ENCODE results near the gene PIK3R2. TPM values are rescaled to one million over a fixed set of nuclear protein-coding genes. Genes with fewer than 3 reads are reported as not detected.
A peak's percentile ranks its signal among the peaks of the same experiment; 100 is the strongest.

Gene PIK3R2
- total and polyA plus RNA-seq, 2 of the 8 experiments (the other 6 are each of a cell fraction or from before 2014, with no cell fraction given), result 21.7 to 57.1 TPM

DNA sequence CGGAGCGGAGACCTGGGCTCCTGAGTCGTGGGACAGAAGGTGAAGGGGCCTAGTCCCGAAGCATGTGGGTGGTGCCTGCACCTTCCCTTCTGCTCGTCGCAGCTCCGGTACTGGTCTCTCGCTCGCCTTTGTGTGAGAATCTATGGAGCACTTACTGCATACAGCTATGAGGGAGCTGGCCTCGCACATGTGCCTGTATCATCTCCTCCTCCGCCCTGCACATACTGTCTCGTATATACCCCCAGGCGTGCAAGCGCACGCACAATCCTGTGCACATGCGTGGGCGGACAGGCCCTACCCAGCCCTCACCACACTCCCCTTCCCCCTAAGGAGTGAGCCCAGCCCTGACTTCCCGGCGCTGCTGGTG lies 8.7 kb downstream of the PIK3R2 start:
- H3K23ac ChIP-seq (ENCODE audit: insufficient read length), result no peak overlapping the region
- DNase-seq (ENCODE audit: low read depth in 1 of 2, low spot score in 2 of 2) (no peak), FAIRE-seq (no peak)
- peak overlapping the region; percentile 7 to 66 for H3K4me2 ChIP-seq (ENCODE audit: insufficient read depth in 1 of 2, low read depth in 2 of 2, low read length in 2 of 2)
- no peak overlapping the region for H3K56ac ChIP-seq (replicated peaks; ENCODE audit: insufficient read length, low read depth, low read length)
- WGBS, 2 experiments (ENCODE audit: extremely low coverage in 1 of 2, insufficient coverage in 1 of 2, insufficient read length in 1 of 2, insufficient replicate concordance in 2 of 2, low coverage in 1 of 2, low lambda C conversion rate in 2 of 2, missing lambda C conversion rate in 1 of 2), result 87% methylated on average over 11 of the region's 19 CpGs; no CpG with 5 or more reads in 1 of the 2 experiments
- H2BK5ac ChIP-seq (ENCODE audit: low read depth, low read length), result peak overlapping the region; percentile 77; the same call in 1 of the 2 replicates
- peak overlapping the region; percentile 75; the same call in 1 of the 2 replicates for H2BK12ac ChIP-seq (ENCODE audit: low read depth, low read length)
- H3K36me3 ChIP-seq (ENCODE audit: control insufficient read depth in 2 of 4, insufficient read depth in 4 of 4, low read length in 3 of 4), result peaks cover 3 to 25% (median 16%) of the 10 kb centered on the region in 4 experiments; a peak in 6 of 8 replicates
- H4K91ac ChIP-seq (replicated peaks; ENCODE audit: insufficient read length, low read length), result no peak overlapping the region
- H2BK15ac ChIP-seq (ENCODE audit: low read length), result peak overlapping the region; percentile 0; the same call in 1 of the 2 replicates
- H3K9ac ChIP-seq (replicated peaks in 1 of 4; ENCODE audit: extremely low read depth in 1 of 4, low read depth in 3 of 4, low read length in 3 of 4), result peak overlapping the region in 1 of 4 experiments; percentile 20; a peak in 2 of 7 replicates
- TF ChIP-seq SIX5 (IDR thresholded peaks at IDR 0.05; ENCODE audit: low read depth, low read length), result no peak
- TF ChIP-seq POLR2AphosphoS5 (IDR thresholded peaks at IDR 0.05; ENCODE audit: low read depth, low read length), result 0 out of 2 replicates have a peak, but pooled peaks have one; percentile 22
- ChIA-PET POLR2A (ENCODE audit: partially characterized antibody) (interaction anchor here (0.6 to 2.0 kb wide), 5 partner anchors 9 to 296 kb away, joined by 3 to 8 read pairs (median 4); no protein-coding TSS in a partner anchor), CTCF (ENCODE audit: partially characterized antibody) (interaction anchor here (0.5 to 2.4 kb wide), 15 partner anchors 9 to 363 kb away, joined by 3 to 24 read pairs (median 4); no protein-coding TSS in a partner anchor)
- H3K79me1 ChIP-seq (ENCODE audit: low read depth, low read length), result no peaks in the 10 kb centered on the region
- no peak overlapping the region for H2BK120ac ChIP-seq (replicated peaks; ENCODE audit: low read depth, low read length)
- H2AFZ ChIP-seq (ENCODE audit: low read length), result no peak overlapping the region; the same call in 1 of the 2 replicates
- peaks cover 2 to 14% of the 10 kb centered on the region in 2 experiments for H4K20me1 ChIP-seq (replicated peaks in 1 of 2; ENCODE audit: control insufficient read depth in 1 of 2, insufficient read depth in 2 of 2, low read length in 2 of 2)
- peak overlapping the region in 1 of 4 experiments; percentile 27; a peak in 2 of 8 replicates for H3K4me3 ChIP-seq (ENCODE audit: extremely low read depth in 1 of 4, insufficient read depth in 2 of 4, low read depth in 3 of 4, low read length in 4 of 4)
- H3K9me3 ChIP-seq (ENCODE audit: insufficient read depth in 2 of 2, low read depth in 1 of 2, low read length in 1 of 2), result no peaks in the 10 kb centered on the region
- H4K5ac ChIP-seq (ENCODE audit: insufficient read length, low read depth, low read length), result no peak overlapping the region
- H3K4me1 ChIP-seq (replicated peaks in 1 of 4; ENCODE audit: control insufficient read depth in 3 of 4, insufficient read depth in 4 of 4, low read length in 3 of 4), result peaks cover 0 to 10% (median 7%) of the 10 kb centered on the region in 4 experiments; a peak in 6 of 7 replicates
- no peaks in the 10 kb centered on the region for H3K79me2 ChIP-seq (ENCODE audit: control insufficient read depth in 1 of 2, insufficient read depth in 2 of 2, low read length in 2 of 2)
- H2AK5ac ChIP-seq (ENCODE audit: low read depth, low read length), result no peak overlapping the region
- no peak overlapping the region for H2BK20ac ChIP-seq (ENCODE audit: low read length)
- no peak overlapping the region for H3K18ac ChIP-seq (ENCODE audit: extremely low read depth, low read length)
- no peaks in the 10 kb centered on the region for H3K27me3 ChIP-seq (replicated peaks in 1 of 4; ENCODE audit: control insufficient read depth in 3 of 4, extremely low read depth in 1 of 4, insufficient read depth in 3 of 4, low read length in 3 of 4)
- H3K14ac ChIP-seq (ENCODE audit: insufficient read length), result no peak overlapping the region
- H3K4ac ChIP-seq (replicated peaks; ENCODE audit: insufficient read length, low read depth, low read length), result peak overlapping the region; percentile 6
- peak overlapping the region; percentile 30; the same call in 1 of the 2 replicates for H4K8ac ChIP-seq (ENCODE audit: extremely low read depth, insufficient read depth, low read length)
- peaks cover 3% of the 10 kb centered on the region for H3K23me2 ChIP-seq (ENCODE audit: low read depth, low read length)
- H3K27ac ChIP-seq (ENCODE audit: low read depth, low read length), result no peak overlapping the region
